Activated gamma-delta T cell treated with anti-CD3 and anti-CD28 coated beads, Interleukin-2, amount 50 U/mL, for 16 hours (primary cell): ENCODE results near the gene KCNQ1.

Experiments
- DNase-seq: peaks from one replicate; pipeline ENCODE4 v3.0.0-alpha.2; 2020; ENCODE audit warnings: low read depth

The KCNQ1 gene

DNA sequence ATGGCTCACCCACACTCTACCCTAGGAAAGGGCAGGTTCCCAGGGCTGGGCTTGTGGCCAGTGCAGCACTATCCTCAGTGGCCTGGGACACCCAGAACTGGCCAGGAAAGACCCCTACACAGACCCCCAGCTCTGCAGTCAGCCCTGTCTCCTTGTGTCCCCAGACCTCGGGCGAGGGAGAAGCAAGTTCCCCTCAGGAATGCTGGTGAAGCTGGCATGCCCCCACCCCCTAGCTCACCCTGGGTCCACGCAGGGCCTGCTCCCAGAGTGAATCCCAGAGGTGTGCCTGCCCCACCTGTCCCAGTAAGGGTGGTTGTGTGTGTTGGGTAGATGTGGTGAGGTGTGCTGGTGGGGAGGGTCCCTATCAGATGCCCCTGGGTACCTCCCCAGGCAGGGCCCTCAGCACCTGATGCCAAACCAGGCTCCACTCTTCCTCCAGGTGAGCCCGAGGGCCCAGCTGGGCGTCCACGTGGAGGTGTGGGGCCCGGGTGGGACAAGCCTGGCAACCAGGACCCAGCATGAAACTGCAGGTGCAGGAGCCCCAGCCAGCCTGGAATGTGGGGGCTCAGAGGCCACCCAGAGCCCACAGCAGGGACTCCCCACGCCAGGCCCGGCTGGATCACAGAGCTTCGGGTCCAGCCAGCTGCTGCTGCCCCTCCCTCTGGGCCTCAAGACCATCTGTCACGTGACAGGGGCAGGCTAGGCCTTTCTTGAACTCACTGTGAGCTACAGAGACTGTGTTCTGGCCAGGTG lies 303.4 kb downstream of the KCNQ1 start:
- no peak for DNase-seq

DNA sequence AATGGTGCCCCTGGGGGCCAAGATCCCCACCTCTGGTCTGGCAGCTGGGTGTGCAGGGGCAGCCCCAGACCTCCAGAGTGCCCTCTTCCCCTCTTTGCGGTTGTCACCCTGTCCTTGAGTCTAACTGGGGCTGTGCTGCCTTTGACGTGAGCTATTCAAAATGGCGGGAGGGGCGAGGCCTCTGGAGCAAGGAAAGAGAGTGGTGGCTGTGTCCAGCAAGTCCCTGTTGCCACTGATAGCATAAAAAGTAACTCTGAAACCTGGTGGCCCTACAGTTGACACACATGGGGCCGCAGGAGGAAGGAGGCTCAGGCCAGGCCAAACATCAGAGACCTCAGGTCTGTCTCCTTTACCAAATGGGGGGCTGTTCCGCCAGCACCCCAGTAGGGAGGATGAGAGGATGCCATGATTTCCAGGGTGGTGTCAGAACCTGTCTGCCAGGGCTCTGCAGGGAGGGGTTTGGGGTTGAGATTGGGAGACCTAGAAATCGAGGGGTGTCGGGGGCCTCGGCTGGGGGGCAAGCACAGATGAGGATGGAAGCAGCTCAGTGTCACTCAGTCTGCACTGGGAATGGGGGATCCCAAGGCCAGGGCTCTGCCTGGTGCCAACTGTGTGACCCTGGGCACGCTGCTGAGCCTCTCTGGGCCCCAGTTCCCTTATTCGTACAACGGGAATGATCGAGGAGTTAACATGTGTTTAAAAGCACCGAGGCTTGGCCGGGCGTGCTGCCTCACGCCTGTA lies 304.2 kb downstream of the KCNQ1 start:
- no peak for DNase-seq

DNA sequence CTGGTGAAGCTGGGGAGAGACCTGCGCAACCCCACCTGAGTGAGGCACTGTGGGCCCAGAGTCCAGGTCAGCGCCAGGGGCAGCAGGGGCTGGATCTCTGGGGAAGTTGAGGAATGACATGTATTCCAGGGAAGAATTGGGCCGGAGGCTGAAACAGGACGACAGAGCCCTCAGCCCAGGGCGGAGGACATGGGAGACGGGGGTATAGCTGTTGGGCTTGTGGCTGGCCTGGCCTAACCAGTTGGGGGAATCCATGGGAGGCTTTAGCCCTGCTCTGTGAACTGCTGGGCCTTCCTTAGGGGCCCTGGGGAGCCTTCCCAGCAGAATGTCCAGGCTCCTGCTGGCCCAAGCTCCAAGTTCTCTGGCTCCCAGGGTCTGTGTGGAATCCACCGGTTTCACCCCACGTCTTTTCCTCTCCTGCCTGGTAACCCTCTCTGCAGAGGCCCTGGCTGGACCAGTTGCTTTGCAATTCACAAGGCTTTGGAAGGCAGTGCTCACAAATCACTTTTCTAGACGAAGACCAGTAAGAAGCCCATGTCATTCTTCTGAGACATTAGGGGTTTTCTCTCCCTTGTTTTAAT lies 305.4 kb downstream of the KCNQ1 start:
- no peak for DNase-seq

DNA sequence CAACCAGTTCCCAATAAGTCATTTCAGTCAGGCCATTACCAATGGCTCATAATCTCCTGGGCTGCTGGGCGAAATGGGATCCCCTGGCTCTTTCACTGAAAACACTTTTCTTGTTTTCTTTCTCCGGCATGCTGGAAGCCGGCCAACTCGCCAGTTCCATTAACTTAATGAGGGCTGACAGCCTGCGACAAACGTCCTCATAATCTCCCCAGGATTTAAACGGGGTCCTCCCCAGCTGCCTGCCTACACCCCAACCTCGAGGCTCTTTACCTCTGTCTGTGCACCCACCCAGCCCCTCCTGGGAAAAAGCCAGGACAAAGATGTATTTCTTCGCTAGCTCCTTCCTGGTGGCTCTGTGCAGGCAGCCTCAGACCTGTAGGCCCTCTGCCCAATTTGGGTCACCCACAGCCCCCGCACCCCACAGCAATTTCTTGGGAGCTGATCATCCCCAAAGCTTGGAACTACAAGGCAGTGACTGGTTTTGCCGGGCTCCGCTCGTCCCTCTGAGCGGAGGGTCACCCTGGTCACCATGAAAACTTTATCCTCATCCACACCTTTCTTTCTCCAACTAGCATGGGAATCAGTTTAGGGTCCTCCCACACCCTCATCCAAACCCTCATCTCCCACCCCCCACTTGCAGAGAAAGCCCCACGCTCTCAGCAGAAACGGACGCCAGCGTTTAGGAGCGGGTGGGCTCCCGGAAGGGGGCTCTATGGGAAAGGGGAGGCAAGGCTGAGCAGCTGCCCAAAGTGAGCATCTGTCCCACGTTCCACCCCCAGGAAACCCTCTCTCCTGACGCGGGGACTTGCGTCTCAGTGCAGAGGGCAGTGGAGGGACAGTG lies 306.1 kb downstream of the KCNQ1 start:
- DNase-seq: no peak

DNA sequence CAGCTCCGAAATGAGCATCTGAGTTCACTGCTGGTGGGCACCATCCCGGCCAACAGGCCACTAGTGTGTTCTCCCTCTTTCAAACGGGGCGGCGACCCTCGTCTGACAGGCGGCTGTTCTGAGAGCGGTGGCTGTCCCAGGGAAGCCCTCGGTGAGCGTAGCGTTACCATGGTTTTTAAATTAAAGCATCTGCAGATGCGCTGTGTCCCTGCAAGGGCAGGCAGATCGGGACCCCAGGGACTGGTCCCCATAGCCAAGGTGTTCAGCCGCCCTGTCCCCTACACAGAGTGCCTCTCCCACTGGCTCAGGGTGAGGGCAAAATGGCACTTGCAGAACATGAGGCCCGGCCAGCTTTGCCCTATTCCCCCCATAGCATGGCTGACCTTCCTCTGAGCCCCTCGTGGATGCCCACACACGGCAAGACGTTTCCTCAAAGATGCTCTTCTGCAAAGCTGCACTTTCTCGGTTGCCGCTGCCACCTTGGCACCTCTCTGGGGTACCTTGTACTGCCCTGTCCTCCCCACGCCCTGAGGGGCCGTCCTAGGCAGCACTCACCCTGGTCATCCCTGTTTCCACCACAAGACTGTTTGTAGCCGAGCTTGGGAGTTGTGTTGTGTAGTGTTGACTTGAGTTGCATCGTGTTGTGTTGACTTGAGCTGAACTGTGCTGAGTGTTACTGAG lies 306.9 kb downstream of the KCNQ1 start:
- DNase-seq: no peak

DNA sequence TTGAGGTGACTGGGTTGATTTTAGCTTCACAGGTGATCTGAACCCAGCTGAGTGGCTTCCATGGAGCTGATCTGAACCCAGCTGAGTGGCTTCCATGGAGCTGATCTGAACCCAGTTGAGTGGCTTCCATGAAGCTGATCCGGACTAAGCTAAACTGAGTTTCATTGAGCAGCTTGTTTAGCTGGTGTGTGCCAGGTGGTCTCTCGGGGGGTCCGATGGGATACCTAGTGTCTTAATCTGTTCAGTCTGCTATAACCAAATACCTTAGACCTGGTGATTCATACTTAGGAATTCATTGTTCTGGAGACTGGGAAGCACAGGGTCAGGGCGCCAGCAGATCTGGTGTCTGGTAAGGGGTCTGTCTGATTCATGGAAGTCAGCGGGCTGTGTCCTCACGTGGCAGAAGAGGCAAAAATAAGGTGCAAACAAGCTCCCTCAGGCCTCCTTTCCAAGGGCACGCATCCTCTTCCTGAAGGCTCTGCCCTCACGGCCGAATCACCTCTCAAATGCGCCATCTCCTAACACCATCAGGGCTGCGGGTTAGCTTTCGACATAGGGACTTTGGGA lies 307.5 kb downstream of the KCNQ1 start:
- no peak for DNase-seq

DNA sequence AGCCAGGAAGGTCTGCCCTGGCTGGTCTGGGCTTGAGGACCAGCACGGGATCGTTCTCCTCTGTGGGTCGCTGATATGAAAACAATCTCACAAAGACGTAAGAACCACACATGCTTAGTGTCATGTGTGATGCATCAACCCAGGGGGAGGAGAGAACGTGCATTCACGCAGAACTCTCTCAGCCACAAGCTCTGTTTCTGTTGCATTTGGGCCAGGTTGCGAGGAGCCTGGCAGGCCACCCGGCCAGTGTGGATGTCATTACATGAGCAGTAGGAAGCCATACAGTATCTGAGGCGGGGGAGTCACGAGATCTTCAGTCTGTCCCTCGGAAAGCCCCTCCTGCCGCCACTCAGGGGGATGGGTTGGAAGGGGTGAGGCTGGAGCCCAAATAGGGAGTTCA lies 308.1 kb downstream of the KCNQ1 start:
- no peak for DNase-seq

DNA sequence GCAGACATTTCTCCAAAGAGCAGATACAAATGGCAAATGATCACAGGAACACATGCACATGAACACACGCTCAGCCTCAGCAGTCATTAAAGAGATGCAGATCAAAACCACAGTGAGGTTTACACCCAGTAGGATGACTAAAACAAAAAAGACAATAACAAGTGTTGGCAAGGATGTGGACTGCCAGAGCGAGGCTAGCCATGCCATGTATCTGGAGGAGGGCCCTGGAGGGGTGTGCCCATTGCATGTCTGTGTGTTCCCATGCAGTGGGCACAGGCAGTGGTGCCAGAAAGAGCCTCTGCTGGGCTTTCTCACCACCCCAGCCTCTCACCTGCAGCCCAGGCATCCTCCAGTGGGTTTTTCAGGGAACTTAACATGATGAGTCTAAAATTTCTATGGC lies 309.2 kb downstream of the KCNQ1 start:
- no peak for DNase-seq

DNA sequence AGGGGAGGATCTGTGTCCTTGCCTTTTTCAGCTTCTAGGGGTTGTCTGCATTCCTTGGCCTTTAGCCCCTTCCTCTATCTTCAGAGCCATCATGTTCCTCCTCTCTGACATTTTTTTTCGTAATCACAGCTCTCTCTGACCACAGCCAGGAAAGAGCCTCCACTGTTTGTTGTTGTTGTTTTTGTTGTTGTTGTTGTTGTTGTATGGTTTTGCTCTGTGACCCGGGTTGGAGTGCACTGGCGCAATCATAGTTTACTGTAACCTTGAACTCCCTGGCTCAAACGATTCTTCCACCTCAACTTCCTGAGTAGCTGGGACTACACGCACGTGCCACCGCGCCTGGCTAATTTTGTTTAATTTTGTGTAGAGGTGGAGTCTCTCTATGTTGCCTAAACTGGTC lies 310.3 kb downstream of the KCNQ1 start:
- no peak for DNase-seq

DNA sequence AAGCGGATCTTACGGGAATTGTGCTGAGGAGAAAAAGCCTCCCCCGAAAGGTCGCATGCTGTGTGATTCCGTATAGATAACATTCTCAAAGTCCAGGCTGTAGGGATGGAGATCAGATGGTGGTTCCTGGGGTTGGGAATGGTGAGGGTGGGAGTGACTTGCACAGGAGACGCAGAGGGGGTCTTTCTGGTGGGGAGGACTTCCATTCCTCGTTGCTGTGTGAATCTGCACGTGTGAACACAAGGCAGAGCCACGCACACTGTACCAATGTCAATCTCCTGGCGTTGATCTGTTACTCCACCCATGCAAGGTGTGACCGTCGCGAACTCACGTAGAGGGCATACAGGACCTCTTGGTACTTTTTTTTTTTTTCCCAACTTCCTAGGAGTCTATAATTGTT lies 313.9 kb downstream of the KCNQ1 start:
- DNase-seq: no peak

DNA sequence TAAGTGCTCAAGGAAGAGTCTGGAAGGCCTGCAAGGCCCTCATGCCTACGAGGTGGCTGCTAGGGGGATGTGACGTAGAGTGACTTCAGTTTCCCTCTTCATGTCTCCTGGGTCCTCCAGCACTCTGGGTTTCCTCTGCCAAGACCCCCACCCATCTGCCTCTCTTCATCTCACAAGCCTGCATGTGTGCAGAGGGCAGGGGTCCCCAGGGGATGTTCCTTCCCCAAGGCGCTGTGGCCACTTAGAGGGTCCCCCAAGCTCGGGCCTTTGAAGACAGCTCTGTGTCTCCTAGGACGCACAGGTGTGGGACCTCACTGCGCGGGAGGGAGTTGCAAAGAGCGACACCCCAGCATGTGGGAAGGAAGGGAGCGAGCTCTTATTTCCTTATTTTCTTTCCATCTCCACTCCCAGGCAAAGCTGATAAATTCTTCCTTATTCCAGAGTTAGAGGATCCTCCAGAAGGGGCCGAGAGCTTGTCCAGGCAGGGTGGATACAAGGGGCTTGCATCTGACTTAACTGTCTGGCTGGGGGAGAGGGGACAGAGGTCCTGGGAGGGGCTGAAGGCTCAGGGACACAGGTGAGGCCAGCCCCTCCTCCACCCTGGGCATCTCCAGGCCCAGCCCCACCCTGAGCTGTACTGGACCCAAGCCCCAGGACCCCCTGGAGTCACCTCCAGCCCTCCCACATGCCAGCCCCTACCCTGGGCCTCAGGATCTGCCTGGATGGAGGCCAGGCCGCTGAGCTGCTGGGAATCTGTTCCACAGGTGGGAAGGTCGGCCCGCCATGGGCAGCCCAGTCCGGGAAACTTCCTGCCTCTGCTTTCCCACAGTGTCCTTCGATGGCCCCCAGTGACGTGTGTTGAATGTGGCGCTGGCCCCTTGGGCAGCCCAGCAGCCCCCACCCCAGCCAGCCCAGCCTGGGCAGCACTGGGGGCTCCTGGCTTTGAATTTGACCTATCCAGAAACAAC lies 314.7 kb downstream of the KCNQ1 start:
- DNase-seq: no peak

DNA sequence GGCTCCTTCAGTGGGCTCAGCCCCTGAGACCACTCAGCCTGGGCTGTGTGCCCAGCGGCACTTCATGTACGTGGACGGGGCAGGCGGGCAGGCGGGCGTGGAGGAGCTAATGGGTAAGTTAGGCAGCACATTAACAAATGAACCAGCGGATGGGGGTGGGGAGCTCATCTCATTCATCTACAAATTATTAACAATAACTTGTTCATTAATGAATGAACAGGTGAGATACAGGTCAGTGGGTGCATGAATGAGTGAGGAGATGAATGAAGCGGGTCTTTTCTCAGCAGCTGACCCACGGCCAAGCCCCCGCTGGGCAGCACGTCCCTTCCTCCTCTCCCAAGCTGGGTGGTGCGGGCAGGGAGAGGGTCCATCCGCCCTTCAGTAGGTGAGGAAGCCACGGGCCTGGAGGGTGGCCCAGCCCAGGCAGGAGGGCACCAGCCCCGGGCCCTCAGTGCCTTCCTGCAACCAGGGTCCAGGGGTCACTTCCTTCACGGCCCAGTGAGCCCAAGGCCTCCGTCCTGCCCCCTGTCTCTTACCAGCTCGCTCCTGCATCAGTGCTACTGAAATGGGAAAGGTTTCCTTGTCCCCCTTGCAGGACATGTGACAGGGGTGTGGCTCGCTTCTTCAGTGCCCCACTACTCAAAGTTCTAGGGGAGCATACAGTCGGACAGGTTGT lies 315.5 kb downstream of the KCNQ1 start:
- no peak for DNase-seq

DNA sequence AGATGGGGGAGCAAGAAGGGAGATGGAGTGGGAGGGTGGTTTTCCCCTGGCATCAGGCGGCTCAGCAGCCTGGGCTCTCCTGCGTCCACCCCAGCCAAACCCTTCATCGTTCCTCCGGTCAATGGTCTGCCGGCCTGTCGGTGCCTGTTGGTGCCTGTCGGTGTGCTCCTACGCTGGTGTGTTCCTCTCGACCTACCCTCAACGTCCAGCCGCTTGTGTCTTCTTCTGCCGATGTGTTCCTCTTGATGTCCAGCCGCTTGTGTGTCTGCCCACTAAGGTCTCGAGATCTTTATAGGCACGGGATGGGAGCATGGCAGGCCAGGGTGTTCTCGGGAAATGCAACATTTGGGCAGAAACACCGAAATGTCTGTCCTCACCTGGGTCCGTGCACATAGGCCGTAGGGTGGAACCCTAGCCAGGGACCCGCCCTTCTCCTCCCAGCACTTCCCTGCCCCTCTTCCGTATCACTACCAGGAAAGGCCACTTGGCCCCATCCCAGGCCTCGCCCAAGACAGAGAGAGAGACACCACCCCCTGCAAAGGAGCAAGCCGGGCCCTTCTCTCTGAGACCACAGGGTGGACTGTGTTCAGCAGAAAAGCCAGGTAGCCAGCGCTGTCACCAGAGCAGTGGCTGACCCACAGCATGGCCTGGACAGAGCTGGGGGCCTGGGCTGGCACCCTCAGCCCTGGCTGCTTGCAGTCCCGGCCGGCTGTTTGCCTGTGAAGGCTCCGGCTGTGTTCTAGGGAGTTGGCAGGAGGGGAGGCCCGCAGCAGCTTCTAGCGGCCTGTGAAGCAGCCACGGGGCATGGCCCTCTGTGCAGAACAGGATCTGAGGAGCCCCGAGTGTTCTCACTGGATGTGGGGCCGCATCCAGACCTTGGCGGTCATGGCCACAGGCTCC lies 316.6 kb downstream of the KCNQ1 start:
- no peak for DNase-seq

DNA sequence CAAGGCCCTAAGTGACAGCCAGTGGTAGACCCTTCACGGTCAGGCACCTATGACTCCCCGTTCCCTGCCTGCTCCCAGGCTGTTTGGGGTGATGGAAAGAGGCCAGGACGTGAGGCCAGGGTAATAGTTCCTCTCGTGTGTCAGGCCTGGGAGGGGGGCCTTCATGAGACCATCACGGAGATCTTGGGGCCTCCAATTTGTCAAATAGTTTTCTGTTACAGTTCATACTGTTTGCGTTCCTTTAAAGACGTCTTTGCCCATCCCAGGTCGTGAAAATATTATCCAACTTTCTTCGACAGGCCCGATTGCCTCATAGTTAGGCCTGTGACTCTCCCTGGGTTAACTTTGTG lies 317.2 kb downstream of the KCNQ1 start:
- no peak for DNase-seq

DNA sequence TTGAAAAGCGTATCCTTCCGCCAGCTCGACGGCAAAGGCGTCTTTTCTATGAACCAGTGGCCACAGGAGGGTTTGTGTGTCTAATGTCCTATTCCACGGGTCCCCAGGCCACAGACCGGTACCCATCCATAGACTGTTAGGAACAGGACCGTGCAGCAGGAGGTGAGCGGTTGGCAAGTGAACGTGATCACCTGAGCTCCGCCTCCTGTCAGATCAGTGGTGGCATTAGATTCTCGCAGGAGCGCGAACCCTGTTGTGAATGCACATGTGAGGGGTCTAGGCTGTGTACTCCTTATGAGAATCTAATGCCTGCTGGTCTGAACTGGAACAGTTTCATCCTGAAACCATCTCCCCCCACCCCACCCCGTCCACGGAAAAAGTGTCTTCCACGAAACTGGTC lies 317.6 kb downstream of the KCNQ1 start:
- no peak for DNase-seq

DNA sequence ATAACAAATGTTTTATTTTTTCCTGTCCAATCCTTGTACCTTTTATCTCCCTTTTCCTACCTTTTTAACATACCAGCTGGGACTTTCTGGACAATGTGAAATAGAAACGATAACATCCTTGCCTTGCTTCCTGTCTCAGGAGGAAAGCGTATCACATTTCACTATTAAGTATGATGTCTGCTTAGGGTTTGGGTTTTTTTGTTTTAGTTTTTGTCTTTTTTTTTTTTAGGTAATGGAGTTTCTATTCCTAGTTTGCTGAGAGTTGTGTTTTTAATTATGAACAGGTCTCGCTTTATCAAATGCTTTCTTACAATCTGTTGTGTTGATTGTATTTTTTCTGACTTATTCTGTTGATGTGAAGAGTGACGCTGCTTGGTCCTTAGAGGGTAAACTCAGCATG lies 319.2 kb downstream of the KCNQ1 start:
- DNase-seq: no peak

DNA sequence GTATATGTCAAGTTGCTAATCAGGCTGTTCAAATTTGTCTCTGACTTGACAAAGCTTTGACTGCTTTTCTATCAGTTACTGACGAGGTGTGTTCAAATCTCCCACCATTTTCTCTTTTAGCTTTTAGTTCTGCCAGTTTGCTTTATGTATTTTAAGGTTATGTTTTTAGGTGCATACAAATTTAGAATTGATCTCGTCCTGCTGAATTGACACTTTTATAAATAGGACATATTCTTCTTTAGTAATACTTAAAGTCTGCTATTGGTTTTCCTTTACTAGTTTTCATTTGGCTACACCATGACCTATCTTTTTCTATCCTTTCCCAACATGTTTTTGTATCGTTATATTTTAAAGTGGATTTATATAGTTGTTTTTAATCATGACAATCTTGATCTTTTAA lies 320.7 kb downstream of the KCNQ1 start:
- DNase-seq: no peak

DNA sequence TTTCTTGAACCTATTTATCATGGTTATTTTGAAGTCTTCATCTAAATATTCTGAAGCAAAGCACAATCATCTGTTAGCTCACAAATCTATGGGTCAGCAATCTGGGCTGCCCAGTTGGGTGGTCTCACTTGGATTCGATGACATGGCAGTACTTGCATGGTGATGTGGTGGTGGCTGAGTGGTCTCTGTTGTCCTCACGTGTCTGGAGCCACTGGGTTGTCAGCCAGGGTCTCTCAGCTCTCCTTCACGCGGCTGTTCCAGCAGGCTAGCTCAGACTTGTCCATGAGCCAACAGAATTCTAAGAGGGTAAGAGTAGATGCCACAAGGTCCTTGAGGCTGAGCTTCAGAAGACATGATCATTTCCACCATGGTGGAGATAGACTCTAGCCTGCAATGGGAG lies 321.4 kb downstream of the KCNQ1 start:
- no peak for DNase-seq

DNA sequence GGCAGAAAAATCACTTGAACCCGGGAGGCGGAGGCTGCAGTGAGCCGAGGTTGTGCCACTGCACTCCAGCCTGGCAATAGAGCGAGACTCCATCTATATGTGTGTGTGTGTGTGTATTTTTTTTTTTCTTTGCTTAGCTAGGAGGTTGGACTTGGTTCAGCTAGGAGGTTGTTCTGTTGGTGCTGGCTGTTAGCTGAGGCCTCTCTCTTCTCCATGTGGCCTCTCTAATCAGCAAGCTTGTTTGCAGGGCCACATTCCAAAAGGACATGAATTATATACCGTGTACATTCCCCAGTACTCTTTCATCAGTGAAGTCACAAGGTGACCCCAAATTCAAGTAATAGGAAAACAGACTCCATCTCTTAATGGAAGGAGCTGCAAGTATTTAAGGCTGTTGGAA lies 322.3 kb downstream of the KCNQ1 start:
- DNase-seq: no peak
